DOHH2 (cell line): ENCODE results near the gene BMP2.

ENCODE experiments used
- H3F3A ChIP-seq: fragments of 200-600 bp; sonication (generic), shearing (Covaris generic); 2 replicates; pipeline ENCODE4 v1.6.0; 2016; ENCODE audit warnings: antibody characterized with exemption, mild to moderate bottlenecking; ENCODE audit not compliant: control insufficient read depth, insufficient read depth
- H3K27ac ChIP-seq: fragments of 200-600 bp; sonication (generic); 2 replicates; pipeline ENCODE4 v1.5.1; 2014; ENCODE audit warnings: low read depth, mild to moderate bottlenecking, low read length, moderate library complexity
- H3K27me3 ChIP-seq: fragments of 200-600 bp; sonication (generic); 2 replicates; pipeline ENCODE4 v1.6.1; 2014; ENCODE audit warnings: mild to moderate bottlenecking, low read length, mixed read lengths; ENCODE audit not compliant: control insufficient read depth
- H3K36me3 ChIP-seq: fragments of 200-600 bp; sonication (generic); 2 replicates; pipeline ENCODE4 v1.6.1; 2014; ENCODE audit warnings: mild to moderate bottlenecking, low read length, moderate library complexity, mixed read lengths; ENCODE audit not compliant: control insufficient read depth
- H3K4me1 ChIP-seq: fragments of 200-600 bp; sonication (generic); 2 replicates; pipeline ENCODE4 v1.6.1; 2014; ENCODE audit warnings: mild to moderate bottlenecking, low read length, mixed read lengths; ENCODE audit not compliant: control insufficient read depth
- H3K4me2 ChIP-seq: fragments of 200-600 bp; sonication (generic); 2 replicates; pipeline ENCODE4 v1.6.0; 2014; ENCODE audit warnings: mild to moderate bottlenecking, low read length, moderate library complexity
- H3K4me3 ChIP-seq: fragments of 200-600 bp; sonication (generic); 2 replicates; pipeline ENCODE4 v1.5.1; 2014; ENCODE audit warnings: mild to moderate bottlenecking, low read length, mixed read lengths
- H3K79me2 ChIP-seq: fragments of 200-600 bp; sonication (generic); 2 replicates; pipeline ENCODE4 v1.6.1; 2014; ENCODE audit warnings: mild to moderate bottlenecking, low read length, mixed read lengths; ENCODE audit not compliant: control insufficient read depth
- H3K9me2 ChIP-seq: fragments of 200-600 bp; sonication (generic); replicated peaks from 2 replicates; pipeline ENCODE4 v1.6.1; 2014; ENCODE audit warnings: mild to moderate bottlenecking, low read length, mixed read lengths; ENCODE audit not compliant: control insufficient read depth
- H3K9me3 ChIP-seq: fragments of 200-600 bp; sonication (generic); 2 replicates; pipeline ENCODE4 v1.6.1; 2014; ENCODE audit warnings: antibody characterized with exemption, low read length, mixed read lengths; ENCODE audit not compliant: control insufficient read depth, insufficient read depth
- H4K20me1 ChIP-seq: fragments of 200-600 bp; sonication (generic); 2 replicates; pipeline ENCODE4 v1.6.0; 2014; ENCODE audit warnings: low read depth, mild to moderate bottlenecking, antibody characterized with exemption, low read length, moderate library complexity; ENCODE audit not compliant: control insufficient read depth, insufficient read depth
- EZH2phosphoT487 ChIP-seq: fragments of 200-600 bp; sonication (generic); IDR thresholded peaks from 2 replicates; pipeline ENCODE4 v1.6.1; 2017; ENCODE audit warnings: borderline replicate concordance, mild to moderate bottlenecking, antibody characterized with exemption, low read length, moderate library complexity, mixed read lengths
- TF ChIP-seq, protein P1 (sequence below): fragments of 200-600 bp; sonication (generic); IDR thresholded peaks from one replicate; pipeline ENCODE4 v1.5.1; 2014; ENCODE audit warnings: antibody characterized with exemption, mild to moderate bottlenecking, low read depth, low read length; ENCODE audit not compliant: poor library complexity, severe bottlenecking

Gene BMP2

DNA sequence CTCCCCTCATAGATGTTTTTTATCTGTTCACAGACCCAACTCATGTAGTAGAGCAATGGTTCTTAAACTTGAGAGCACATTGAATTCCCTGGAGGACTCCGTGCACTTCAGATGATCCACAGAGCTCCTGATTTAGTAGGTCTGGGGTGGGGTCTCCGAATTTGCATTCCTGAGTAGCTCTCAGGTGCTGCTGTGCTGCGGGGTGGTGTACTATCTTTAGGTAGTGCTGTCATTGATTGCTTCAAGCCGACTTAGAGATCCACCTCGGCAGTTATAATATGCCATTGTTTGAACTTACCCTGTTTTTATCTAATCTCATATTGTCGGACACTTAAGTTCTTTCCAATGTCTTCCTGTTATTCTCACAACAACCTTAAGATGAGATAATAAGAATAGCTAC, 45.0 kb downstream of the BMP2 start:
- H3K27me3 ChIP-seq = no peaks in the 10 kb centered on the region
- TF ChIP-seq, protein P1, sequence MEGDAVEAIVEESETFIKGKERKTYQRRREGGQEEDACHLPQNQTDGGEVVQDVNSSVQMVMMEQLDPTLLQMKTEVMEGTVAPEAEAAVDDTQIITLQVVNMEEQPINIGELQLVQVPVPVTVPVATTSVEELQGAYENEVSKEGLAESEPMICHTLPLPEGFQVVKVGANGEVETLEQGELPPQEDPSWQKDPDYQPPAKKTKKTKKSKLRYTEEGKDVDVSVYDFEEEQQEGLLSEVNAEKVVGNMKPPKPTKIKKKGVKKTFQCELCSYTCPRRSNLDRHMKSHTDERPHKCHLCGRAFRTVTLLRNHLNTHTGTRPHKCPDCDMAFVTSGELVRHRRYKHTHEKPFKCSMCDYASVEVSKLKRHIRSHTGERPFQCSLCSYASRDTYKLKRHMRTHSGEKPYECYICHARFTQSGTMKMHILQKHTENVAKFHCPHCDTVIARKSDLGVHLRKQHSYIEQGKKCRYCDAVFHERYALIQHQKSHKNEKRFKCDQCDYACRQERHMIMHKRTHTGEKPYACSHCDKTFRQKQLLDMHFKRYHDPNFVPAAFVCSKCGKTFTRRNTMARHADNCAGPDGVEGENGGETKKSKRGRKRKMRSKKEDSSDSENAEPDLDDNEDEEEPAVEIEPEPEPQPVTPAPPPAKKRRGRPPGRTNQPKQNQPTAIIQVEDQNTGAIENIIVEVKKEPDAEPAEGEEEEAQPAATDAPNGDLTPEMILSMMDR = no peak
- TF ChIP-seq EZH2phosphoT487 = no peak
- H3K4me3 ChIP-seq = no peak overlapping the region
- no peak overlapping the region for H3K4me2 ChIP-seq
- H3K9me2 ChIP-seq = no peaks in the 10 kb centered on the region
- H3F3A ChIP-seq = no peaks in the 10 kb centered on the region
- no peaks in the 10 kb centered on the region for H3K36me3 ChIP-seq
- no peak overlapping the region for H3K27ac ChIP-seq
- no peaks in the 10 kb centered on the region for H3K79me2 ChIP-seq
- H3K9me3 ChIP-seq = no peaks in the 10 kb centered on the region
- no peaks in the 10 kb centered on the region for H4K20me1 ChIP-seq
- no peaks in the 10 kb centered on the region for H3K4me1 ChIP-seq

DNA sequence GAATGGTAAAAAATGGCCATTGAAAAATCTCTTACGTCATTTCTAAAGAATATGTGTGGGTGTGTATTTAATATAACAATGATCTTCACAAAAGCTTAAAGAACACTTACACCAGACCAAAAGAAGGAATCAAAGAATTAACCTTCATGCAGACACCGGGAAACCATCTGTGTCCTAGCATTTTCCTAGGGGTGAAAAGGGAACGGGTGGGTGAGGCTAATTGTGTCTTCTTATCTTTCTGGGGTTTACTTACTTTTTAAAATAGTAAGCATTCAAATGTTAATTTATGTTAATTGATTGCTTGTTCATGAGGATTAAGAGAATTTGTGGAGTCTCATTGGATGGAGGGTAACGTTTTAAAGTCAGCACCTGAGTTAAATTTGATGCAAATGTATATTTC, 47.5 kb downstream of the BMP2 start:
- H3K9me2 ChIP-seq = no peaks in the 10 kb centered on the region
- no peaks in the 10 kb centered on the region for H3K27me3 ChIP-seq
- H3F3A ChIP-seq = no peaks in the 10 kb centered on the region
- H3K9me3 ChIP-seq = no peaks in the 10 kb centered on the region
- no peak overlapping the region for H3K27ac ChIP-seq
- TF ChIP-seq, protein P1 = no peak
- TF ChIP-seq EZH2phosphoT487 = no peak
- no peaks in the 10 kb centered on the region for H3K4me1 ChIP-seq
- no peak overlapping the region for H3K4me3 ChIP-seq
- H3K4me2 ChIP-seq = no peak overlapping the region
- no peaks in the 10 kb centered on the region for H3K79me2 ChIP-seq
- H4K20me1 ChIP-seq = no peaks in the 10 kb centered on the region
- H3K36me3 ChIP-seq = no peaks in the 10 kb centered on the region

DNA sequence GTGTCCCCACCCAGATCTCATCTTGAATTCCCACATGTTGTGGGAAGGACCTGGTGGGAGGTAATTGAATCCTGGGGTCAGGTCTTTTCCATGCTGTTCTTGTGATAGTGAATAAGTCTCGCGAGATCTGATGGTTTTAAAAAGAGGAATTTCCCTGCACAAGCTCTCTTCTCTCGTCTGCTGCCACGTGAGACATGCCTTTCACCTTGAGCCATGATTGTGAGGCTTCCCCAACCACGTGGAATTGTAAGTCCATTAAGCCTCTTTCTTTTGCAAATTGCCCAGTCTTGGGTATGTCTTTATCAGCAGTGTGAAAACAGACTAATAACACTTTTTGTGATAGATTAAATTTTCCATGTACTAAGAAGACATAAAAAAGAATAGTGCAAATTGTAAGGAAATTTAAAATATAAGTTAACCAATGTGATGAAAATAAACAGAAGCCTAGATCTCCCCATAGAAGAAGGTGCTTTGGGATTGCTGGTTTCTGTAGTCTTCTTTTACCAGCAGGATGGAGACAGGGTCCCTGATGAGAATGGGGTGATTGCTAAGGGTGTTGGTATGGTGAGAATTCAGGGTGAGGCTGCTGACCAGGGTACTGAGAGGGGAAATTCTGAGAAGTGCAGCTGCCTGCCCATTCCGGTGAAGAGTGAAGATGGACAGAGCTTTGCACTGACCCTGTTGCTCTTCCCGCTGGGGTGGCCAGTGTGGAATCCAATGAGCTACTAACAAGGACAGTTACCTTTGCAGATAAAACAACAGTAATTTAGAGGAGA, 50.7 kb downstream of the BMP2 start:
- Histone ChIP-seq H3K4me3 (no peak overlapping the region), H3K27ac (no peak overlapping the region), H4K20me1 (no peaks in the 10 kb centered on the region), H3F3A (no peaks in the 10 kb centered on the region), H3K36me3 (no peaks in the 10 kb centered on the region), H3K4me1 (no peaks in the 10 kb centered on the region), H3K9me3 (no peaks in the 10 kb centered on the region), H3K4me2 (no peak overlapping the region), H3K79me2 (no peaks in the 10 kb centered on the region), H3K9me2 (no peaks in the 10 kb centered on the region), H3K27me3 (no peaks in the 10 kb centered on the region)
- no peak for TF ChIP-seq EZH2phosphoT487
- TF ChIP-seq, protein P1 = no peak
